Activated naive CD4-positive, alpha-beta T cell treated with anti-CD3 and anti-CD28 coated beads, Interleukin-2, amount 50 U/mL, for 16 hours (primary cell): ENCODE results near the gene DDA1.
"Not testable (repeated sequence)": the region's sequence is repeated elsewhere in the genome, so short reads cannot be mapped to it uniquely, and the experiment has no call there.

ENCODE experiments used
- DNase-seq: peaks from one replicate; pipeline ENCODE4 v3.0.0-alpha.2; 2020

The DDA1 gene

DNA sequence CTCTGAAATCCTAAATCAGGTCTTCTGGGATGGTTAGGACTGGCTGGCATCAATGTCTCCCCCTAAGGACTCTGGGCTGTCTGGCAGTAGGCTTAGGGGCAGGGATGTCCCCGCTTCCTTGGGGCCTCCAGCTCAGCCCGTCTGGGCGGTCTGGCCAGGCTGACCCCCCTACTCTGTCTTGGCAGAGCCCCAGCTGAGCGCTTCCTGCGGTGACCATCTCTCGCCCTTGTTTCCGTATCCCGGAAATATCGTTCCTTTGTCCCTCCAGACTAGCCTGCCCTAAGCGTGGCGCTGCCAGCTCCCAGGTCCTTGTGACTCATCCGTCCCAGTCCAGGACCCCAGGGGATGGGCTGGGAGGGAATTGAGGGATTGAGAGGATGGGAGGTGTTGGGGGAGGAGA is 39.3 kb downstream of the DDA1 start:
- DNase-seq, result no peak

- no peak for DNase-seq
Observed at GRCh38 chr19:17351815-17352435, 42.6 kb downstream of the DDA1 start.

GRCh38 chr19:17352608-17353280 is 43.4 kb downstream of the DDA1 start:
- no peak for DNase-seq

DNA sequence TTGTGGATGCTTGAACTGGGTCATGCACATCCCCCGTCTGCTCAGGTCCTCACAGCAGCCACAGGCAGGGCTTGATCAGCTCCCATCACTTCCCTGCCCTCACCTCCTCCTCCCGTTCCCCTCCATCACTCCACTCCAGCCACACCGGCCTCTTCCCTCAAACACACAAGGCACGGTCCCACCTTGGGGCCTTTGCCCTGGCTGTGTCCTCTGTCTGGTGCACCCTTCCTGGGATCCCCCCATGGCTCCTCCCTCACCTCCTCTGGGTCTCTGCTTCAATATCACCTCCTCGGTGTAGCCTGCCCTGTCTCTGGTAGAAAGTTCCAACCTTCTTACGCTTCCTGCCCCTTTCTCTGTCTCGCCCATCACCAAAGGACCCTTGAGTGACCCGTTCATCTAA is 44.0 kb downstream of the DDA1 start:
- DNase-seq, result no peak

DNA sequence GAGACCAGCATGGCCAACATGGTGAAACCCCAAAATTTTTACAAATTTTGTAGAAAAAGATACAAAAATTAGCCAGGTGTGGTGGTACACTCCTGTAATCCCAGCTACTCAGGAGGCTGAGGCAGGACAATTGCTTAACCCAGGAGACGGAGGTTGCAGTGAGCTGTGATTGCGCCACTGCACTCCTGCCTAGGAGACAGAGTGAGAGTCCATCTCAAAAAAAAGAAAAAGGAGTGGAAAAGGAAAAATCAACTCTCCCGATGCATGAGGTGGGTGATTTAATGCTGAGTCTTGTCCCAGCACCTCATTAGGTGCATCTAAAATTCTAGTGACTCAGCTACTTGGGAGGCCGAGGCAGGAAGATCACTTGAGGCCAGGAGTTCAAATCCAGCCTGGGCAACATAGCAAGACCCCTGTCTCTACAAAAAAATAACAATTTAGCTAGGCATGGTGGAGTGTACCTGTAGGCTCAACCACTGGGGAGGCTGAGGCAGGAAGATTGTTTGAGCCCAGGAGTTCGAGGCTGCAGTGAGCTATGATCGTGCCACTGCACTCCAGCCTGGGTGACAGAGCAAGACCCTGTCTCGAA is 47.8 kb downstream of the DDA1 start:
- no peak for DNase-seq

DNA sequence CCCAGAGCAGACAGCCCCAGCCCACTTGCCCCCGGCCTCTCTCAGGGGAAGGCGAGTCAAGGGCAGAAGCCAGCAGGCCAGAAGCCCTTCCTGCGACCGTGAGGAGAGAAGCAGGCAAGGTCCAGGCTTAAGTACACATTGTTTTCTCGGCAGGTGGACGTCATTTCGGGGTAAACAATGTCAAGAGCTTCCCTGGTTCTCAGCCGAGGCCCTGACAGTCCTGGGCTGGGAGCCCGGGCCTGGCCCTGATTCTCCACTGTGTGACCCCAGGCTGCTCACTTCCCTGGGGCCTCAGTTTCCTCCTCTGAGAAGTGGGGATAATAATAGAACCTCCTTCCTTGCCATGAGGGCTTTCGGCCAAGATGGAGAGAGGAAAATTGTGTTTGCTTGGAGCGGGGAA is 48.4 kb downstream of the DDA1 start:
- no peak for DNase-seq

- no peak for DNase-seq
Observed at GRCh38 chr19:17358395-17358794, 49.0 kb downstream of the DDA1 start.

DNA sequence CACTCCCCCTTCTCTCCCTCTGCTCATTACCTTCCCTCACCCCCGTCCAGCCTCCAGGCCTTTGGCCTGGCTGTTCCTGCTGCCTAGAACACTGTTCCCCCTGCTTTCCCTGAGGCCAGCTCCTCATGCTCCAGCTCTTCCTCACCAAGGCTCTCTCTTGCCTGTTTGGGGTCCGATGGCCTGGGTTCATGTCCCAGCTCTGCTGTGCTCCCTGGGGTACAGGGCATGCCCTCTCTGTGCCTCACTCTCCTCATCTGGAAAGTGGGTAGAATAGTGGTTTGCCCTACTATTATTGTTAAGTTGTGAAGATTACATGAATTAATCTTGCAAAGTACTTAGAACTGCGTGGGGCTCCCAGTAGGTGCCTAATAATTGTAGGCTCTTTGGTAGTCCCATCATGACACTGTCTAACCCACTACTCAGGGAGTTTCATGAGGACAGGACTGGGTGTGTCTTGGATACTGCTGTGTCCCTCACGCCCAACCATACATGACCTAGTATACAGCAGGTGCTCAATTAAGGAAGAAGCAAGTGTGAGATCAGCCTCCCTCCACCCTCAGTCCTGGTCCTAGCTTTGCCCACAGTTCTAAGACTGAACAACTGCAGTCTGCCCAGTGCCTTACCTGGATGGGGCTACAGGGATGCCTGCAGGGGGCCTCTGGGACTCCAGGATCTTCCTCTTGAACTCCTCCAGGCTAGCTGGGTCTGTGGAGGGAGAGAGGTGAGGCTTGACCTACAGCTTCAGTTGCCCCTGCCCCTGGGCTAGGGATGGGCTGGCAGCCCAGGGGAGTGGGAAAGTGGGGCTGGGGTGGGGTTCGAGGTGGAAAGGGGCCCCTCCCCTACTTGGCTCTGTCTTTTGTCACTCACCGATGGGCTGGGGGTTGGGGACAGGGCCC is 50.8 kb downstream of the DDA1 start:
- DNase-seq, result no peak

DNA sequence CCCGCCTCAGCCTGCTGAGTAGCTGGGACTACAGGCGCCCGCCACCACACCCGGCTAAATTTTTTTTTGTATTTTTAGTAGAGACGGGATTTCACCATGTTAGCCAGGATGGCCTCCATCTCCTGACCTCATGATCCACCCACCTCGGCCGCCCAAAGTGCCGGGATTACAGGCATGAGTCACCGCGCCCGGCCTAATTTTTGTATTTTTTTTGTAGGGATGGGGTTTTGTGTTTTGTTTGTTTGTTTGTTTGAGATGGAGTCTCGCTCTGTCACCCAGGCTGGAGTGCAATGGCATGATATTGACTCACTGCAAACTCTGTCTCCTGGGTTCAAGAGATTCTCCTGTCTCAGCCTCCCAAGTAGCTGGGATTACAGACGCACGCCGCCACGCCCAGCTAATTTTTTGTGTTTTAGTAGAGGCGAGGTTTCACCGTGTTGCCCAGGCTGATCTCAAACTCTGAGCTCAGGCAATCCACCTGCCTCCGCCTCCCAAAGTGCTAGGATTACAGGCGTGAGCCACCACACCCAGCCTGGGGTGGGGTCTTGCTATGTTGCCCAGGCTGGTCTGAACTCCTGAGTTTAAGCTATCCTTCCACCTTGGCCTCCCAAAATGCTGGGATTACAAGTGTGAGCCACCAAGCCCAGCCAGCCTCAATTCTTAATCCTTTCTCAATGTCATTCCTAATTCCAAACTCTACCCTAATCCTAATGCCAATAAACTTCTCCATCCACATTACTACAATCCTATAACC is 54.7 kb downstream of the DDA1 start:
- not testable (repeated sequence) for DNase-seq

GRCh38 chr19:17365361-17365760 is 56.0 kb downstream of the DDA1 start:
- no peak for DNase-seq

DNA sequence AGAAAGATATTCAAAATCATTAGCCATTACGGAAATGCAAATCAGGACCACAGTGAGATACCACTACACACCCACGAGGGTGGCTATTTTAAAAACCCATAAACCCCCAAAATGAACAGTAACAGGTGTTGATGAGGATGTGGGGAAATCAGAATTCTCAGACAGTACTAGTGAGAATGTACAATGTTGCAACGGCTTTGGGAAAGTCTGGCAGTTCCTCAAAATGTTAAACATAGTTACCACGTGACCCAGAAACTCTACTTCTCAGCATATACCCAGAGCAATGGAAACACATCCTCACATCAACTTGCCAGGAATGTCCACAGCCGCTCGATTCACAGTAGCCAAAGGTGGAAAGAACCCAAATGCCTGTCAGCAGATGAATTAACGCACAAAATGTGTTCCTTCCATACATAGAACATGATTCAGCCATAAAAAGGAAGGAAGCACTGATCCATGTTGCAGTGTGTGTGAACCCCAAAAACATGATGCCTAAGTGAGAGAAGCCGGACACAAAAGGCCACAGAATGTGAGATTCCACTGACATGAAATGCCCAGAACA is 60.7 kb downstream of the DDA1 start:
- no peak for DNase-seq
